Measurements from ENCODE around the gene KASH5. TPM values are rescaled to one million over a fixed set of nuclear protein-coding genes. Genes with fewer than 3 reads are reported as not detected.

KASH5 gene
- total RNA-seq, 1 experiment from 2014 or later, result not detected

GRCh38 chr19:49461656-49462055 lies 73.6 kb downstream of the KASH5 start:
- Histone ChIP-seq H3K9me3 (ENCODE audit: control insufficient read depth, low read depth, low read length) (no peaks in the 10 kb centered on the region), H3K27ac (ENCODE audit: insufficient read length, low read depth, low read length) (no peak overlapping the region), H4K91ac (ENCODE audit: insufficient read length, low read depth, low read length) (no peak overlapping the region), H2BK120ac (ENCODE audit: low read depth, low read length, poor library complexity, severe bottlenecking) (no peak overlapping the region), H2BK12ac (ENCODE audit: insufficient read length, low read depth, low read length) (no peak overlapping the region), H3K4ac (ENCODE audit: low read depth, low read length) (no peak overlapping the region), H3K23me2 (ENCODE audit: insufficient read length, low read depth, low read length, poor library complexity, severe bottlenecking) (no peaks in the 10 kb centered on the region), H3K79me2 (ENCODE audit: insufficient read depth, low read length) (no peaks in the 10 kb centered on the region), H3K27me3 (ENCODE audit: insufficient read depth, low read length) (no peaks in the 10 kb centered on the region), H3K18ac (ENCODE audit: insufficient read length, low read depth, low read length) (no peak overlapping the region), H3K4me1 (ENCODE audit: insufficient read depth, low read length) (no peaks in the 10 kb centered on the region), H3K56ac (ENCODE audit: insufficient read length, low read depth, low read length) (no peak overlapping the region), H4K8ac (replicated peaks; ENCODE audit: insufficient read length, low read depth, low read length) (no peak overlapping the region), H2BK20ac (ENCODE audit: low read depth, low read length, poor library complexity, severe bottlenecking) (no peak overlapping the region), H3K23ac (ENCODE audit: insufficient read length, low read depth, low read length) (no peak overlapping the region), H4K20me1 (ENCODE audit: control insufficient read depth, insufficient read depth, insufficient read length) (no peaks in the 10 kb centered on the region), H2AK5ac (ENCODE audit: insufficient read length, low read length) (no peak overlapping the region), H3T11ph (ENCODE audit: low read length) (no peak overlapping the region), H3K9ac (ENCODE audit: extremely low read depth, insufficient read length, low read length) (no peak overlapping the region), H3K4me2 (ENCODE audit: insufficient read depth, insufficient read length, low read length) (no peak overlapping the region), H2BK15ac (ENCODE audit: low read depth, low read length) (no peak overlapping the region), H2BK5ac (ENCODE audit: insufficient read length, low read length) (no peak overlapping the region), H4K5ac (ENCODE audit: insufficient read length, low read depth, low read length) (no peak overlapping the region), H3K14ac (ENCODE audit: insufficient read depth, low read length) (no peak overlapping the region), H2AFZ (ENCODE audit: low read length) (no peak overlapping the region), H3K79me1 (ENCODE audit: insufficient read depth, low read depth, low read length, poor library complexity, severe bottlenecking) (no peaks in the 10 kb centered on the region)
- TF ChIP-seq CTCF (conservative IDR thresholded peaks at IDR 0.05), result no peak
- Mint-ChIP-seq H3K36me3 (ENCODE audit: insufficient read depth in 1 of 3, low read depth in 3 of 3) (peaks cover 16 to 34% (median 32%) of the 10 kb centered on the region in 3 experiments; a peak in 6 of 7 replicates), H3K27ac (no peak overlapping the region), H3K27me3 (ENCODE audit: low read depth) (no peaks in the 10 kb centered on the region), H3K9me3 (no peaks in the 10 kb centered on the region), H3K4me1 (no peaks in the 10 kb centered on the region), H3K4me3 (no peak overlapping the region)
- DNase-seq, result no peak
- WGBS (ENCODE audit: extremely low coverage, insufficient read length, low lambda C conversion rate), result no CpG with 5 or more reads among the region's 37 CpGs
